Endometrial microvascular endothelial cells (primary cell): Measurements from ENCODE around the gene PHF21B. TPM values are rescaled to one million over a fixed set of nuclear protein-coding genes. Genes with fewer than 3 reads are reported as not detected.

Source experiments
- in situ Hi-C: cut with HindIII; loops from 2 replicates; pipeline ENCODE4 v1.10.0; 2017; ENCODE audit warnings: low sequenced_read_pairs, low pct_unique_long_range_greater_than_20kb; ENCODE audit errors: inconsistent ontology term
- total RNA-seq: library from RNA; depleted of rRNA; stranded (reverse); fragments of >200 nt; gene quantifications from one replicate; pipeline ENCODE4 v1.2.3, GENCODE V29; 2015; ENCODE audit errors: inconsistent ontology term

Gene PHF21B
- total RNA-seq, 1 donor from 2014 or later = not detected

GRCh38 chr22:44890416-44891292 lies 119.2 kb downstream of the PHF21B start:
- in situ Hi-C loops = no loop called here

GRCh38 chr22:44889255-44889878 lies 120.4 kb downstream of the PHF21B start:
- in situ Hi-C loops = no loop called here

GRCh38 chr22:44888491-44889254 lies 121.1 kb downstream of the PHF21B start:
- in situ Hi-C loops = no loop called here

GRCh38 chr22:44887941-44888366 lies 121.9 kb downstream of the PHF21B start:
- in situ Hi-C loops = no loop called here

- in situ Hi-C loops = no loop called here
These were observed 123.9 kb downstream of the PHF21B start for GRCh38 chr22:44885806-44886360.

- in situ Hi-C loops = no loop called here
These were observed 124.6 kb downstream of the PHF21B start for GRCh38 chr22:44884968-44885805.

- in situ Hi-C loops = no loop called here
These were observed 125.2 kb downstream of the PHF21B start for GRCh38 chr22:44884562-44884961.

- in situ Hi-C loops = no loop called here
These were observed 126.8 kb downstream of the PHF21B start for GRCh38 chr22:44883011-44883421.

GRCh38 chr22:44882226-44882905 lies 127.4 kb downstream of the PHF21B start:
- in situ Hi-C loops = no loop called here

- in situ Hi-C loops = no loop called here
These were observed 128.2 kb downstream of the PHF21B start for GRCh38 chr22:44881624-44882023.

- in situ Hi-C loops = no loop called here
These were observed 129.1 kb downstream of the PHF21B start for GRCh38 chr22:44880610-44881290.

- in situ Hi-C loops = no loop called here
These were observed 130.5 kb downstream of the PHF21B start for GRCh38 chr22:44879301-44879680.

GRCh38 chr22:44878483-44879300 lies 131.1 kb downstream of the PHF21B start:
- in situ Hi-C loops = no loop called here

GRCh38 chr22:44876921-44877320 lies 132.9 kb downstream of the PHF21B start:
- in situ Hi-C loops = no loop called here

- in situ Hi-C loops = no loop called here
These were observed 138.0 kb downstream of the PHF21B start for GRCh38 chr22:44871782-44872181.

- in situ Hi-C loops = no loop called here
These were observed 139.8 kb downstream of the PHF21B start for GRCh38 chr22:44870021-44870420.

- in situ Hi-C loops = no loop called here
These were observed 140.6 kb downstream of the PHF21B start for GRCh38 chr22:44869196-44869595.
